Epithelial cell of proximal tubule (primary cell): ENCODE measurements around the gene NRP1. TPM values are rescaled to one million over a fixed set of nuclear protein-coding genes. Genes with fewer than 3 reads are reported as not detected.

ENCODE experiments used
- DNase-seq: peaks from one replicate; pipeline ENCODE4 v3.0.0-alpha.2; 2011; ENCODE audit warnings: low read depth
- H3K4me3 ChIP-seq: 2 replicates; pipeline ENCODE4 v1.5.1; 2011; ENCODE audit warnings: low read depth, mild to moderate bottlenecking, low read length
- total RNA-seq: library from RNA; depleted of rRNA; stranded (reverse); fragments of >200 nt; gene quantifications from 2 replicates; pipeline ENCODE4 v1.2.3, GENCODE V29; 2015
- TF ChIP-seq, protein P1 (sequence below): conservative IDR thresholded peaks from 2 replicates; pipeline ENCODE4 v1.5.1; 2012; ENCODE audit warnings: low read depth, mild to moderate bottlenecking, low read length

The NRP1 gene
- total RNA-seq, 1 donor from 2014 or later, result 62.7 TPM

GRCh38 chr10:33276282-33276923, 58.1 kb downstream of the NRP1 start:
- TF ChIP-seq, protein P1, sequence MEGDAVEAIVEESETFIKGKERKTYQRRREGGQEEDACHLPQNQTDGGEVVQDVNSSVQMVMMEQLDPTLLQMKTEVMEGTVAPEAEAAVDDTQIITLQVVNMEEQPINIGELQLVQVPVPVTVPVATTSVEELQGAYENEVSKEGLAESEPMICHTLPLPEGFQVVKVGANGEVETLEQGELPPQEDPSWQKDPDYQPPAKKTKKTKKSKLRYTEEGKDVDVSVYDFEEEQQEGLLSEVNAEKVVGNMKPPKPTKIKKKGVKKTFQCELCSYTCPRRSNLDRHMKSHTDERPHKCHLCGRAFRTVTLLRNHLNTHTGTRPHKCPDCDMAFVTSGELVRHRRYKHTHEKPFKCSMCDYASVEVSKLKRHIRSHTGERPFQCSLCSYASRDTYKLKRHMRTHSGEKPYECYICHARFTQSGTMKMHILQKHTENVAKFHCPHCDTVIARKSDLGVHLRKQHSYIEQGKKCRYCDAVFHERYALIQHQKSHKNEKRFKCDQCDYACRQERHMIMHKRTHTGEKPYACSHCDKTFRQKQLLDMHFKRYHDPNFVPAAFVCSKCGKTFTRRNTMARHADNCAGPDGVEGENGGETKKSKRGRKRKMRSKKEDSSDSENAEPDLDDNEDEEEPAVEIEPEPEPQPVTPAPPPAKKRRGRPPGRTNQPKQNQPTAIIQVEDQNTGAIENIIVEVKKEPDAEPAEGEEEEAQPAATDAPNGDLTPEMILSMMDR, result no peak
- DNase-seq, result no peak
- no peak overlapping the region for H3K4me3 ChIP-seq

DNA sequence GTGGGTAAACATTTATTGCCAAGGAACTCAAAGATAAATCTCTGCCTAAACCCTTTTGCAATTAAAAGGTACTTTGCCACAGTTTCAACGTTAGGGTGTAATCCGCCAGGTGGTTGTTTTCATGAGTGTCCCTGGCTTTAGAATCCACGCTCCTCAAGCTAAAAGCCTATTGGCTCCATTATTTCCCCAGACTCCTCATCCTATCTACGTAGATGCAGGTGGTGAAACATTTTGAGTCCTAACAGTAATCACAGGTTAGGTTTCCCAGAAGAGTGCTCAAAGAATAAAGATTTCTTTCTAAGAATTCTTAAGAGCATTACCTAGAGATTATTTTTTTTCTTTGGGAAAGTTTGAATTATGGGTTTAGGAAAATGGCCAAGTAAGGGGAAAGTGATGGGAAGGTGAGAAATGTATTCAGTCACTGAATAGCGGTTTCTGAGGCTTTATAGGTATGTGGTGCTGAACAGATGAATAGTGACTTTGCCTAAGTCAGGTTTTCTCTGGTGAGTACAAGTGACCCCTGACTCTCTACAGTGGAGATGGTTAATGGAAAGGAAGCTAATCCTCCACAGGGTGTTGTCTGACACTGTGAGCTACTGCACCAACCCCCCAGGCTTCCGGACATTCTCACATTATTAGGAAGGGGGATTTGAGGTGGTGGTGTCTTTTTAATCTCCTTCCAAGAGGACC, 60.2 kb downstream of the NRP1 start:
- H3K4me3 ChIP-seq, result no peak overlapping the region
- DNase-seq, result no peak
- TF ChIP-seq, protein P1, result no peak

DNA sequence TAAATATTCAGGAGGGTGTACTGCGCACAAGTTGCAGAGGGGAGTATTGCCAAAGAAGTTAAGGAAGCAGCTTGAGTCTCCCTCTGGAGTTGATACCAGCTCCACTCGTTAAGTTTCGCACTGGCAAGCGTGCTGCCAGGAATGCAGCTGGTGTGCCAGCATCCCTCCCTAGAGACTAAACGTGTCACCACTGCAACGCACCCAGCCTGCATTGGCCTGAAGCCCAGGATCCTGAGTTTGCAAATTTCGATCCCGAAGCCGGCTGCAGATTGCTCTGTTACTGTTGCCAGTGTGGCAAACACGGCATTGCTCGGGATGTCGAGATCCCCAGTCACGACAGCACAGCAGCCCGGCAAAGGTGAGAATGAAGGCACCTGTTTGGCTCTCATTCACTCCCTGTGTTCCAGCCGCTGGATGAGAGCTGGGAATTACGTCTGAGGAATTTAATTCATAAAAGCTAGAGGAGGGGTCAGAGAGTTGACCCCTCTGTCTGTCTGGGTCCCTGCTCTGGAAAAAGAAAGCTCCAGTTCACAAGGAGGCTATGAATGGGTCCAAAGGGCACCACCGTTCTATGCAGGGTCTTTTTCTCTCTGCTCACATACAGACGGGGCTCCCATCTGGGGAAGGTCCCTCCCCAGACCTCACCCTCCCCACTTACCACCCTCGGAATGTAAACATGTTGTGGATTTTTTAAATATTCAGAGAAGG, 61.0 kb downstream of the NRP1 start:
- peak overlapping the region; percentile 41 for H3K4me3 ChIP-seq
- peak; percentile 72 for DNase-seq
- TF ChIP-seq, protein P1, result peak; percentile 19

GRCh38 chr10:33272635-33273034, 61.8 kb downstream of the NRP1 start:
- no peak for DNase-seq
- TF ChIP-seq, protein P1, result no peak
- H3K4me3 ChIP-seq, result no peak overlapping the region

DNA sequence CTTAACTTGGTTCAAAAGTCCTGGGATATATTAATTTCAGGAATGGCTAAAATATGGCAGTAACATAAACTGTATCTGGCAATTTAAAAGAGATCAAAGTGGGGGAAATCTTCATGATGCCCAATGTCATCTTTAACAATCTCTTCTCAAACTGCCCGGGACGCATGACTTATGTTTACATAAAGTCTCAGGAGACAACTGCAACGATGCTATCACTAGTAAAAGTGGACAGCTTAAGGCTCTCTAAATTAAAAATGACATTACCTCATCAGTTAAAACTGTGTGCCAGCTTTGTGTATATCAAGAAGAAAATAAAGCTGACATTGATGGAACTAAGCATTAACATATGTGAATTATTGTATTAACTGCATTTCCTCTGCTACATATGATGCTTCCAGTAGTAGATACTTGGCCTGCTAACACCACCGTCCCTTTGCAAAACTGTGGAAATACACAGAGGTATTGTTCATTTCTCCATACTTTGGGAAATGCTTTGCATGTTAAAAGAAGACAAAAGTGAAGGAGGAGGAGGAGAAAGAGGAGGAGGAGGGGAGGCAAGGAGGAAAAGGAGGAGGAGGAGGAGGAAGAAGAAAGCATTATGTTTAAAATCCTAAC, 62.4 kb downstream of the NRP1 start:
- TF ChIP-seq, protein P1, result no peak
- DNase-seq, result no peak
- no peak overlapping the region for H3K4me3 ChIP-seq

DNA sequence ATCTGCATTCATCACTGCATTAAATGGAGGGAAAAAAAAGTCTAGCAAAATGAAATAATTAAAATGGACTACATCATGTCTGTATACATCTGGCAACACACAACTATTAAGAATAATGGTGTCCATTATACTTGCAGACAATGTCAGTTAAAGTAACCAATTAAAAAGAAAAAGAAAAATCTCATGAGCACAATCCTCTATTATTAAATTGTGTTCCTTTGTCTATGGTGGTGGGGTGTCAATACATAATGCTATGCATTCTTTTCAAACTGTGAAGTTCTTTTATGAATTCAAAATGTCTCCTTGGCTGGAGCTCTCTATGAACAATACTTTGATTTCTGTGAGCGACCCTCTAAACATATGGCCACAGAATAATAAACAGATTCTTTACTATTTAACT, 63.5 kb downstream of the NRP1 start:
- TF ChIP-seq, protein P1, result no peak
- no peak for DNase-seq
- H3K4me3 ChIP-seq, result no peak overlapping the region
